DND-41 (cell line): ENCODE data around the gene ARPC1B.

Source experiments
- ATAC-seq: fragments of 200-7000 bp; cut with Tn5 transposase; 3 replicates; pipeline ENCODE4 v1.9.1; 2021; ENCODE audit warnings: low read depth; ENCODE audit not compliant: insufficient read depth
- DNase-seq: peaks from one replicate; pipeline ENCODE4 v3.0.0-alpha.2; 2020
- H2AFZ ChIP-seq: 2 replicates; pipeline ENCODE4 v1.6.0; 2012; ENCODE audit warnings: low read depth, low read length
- H3K27ac ChIP-seq: 2 replicates; pipeline ENCODE4 v1.5.1; 2012; ENCODE audit warnings: low read length, inconsistent platforms
- H3K27me3 ChIP-seq: fragments of 200-600 bp; sonication (generic); 2 replicates; pipeline ENCODE4 v1.6.0; 2012; ENCODE audit warnings: low read length, mild to moderate bottlenecking, inconsistent platforms; ENCODE audit not compliant: insufficient read depth, poor library complexity
- H3K36me3 ChIP-seq: 2 replicates; pipeline ENCODE4 v1.5.1; 2012; ENCODE audit warnings: low read length, inconsistent platforms; ENCODE audit not compliant: insufficient read depth
- H3K4me1 ChIP-seq: 2 replicates; pipeline ENCODE4 v1.5.1; 2012; ENCODE audit warnings: mild to moderate bottlenecking, low read length; ENCODE audit not compliant: insufficient read depth
- H3K4me2 ChIP-seq: 2 replicates; pipeline ENCODE4 v1.6.0; 2012; ENCODE audit warnings: mild to moderate bottlenecking, moderate library complexity, low read length, inconsistent platforms; ENCODE audit not compliant: insufficient read depth
- H3K4me3 ChIP-seq, 2 experiments: fragments of 200-600 bp in 1 of 2; shearing (Covaris generic) in 1 of 2; 2 replicates each; pipeline ENCODE4 v1.5.1; 2012 to 2016; ENCODE audit warnings: inconsistent platforms in 2 of 2, low read length in 2 of 2, mild to moderate bottlenecking in 2 of 2, low read depth in 1 of 2, moderate library complexity in 1 of 2
- H3K79me2 ChIP-seq: 2 replicates; pipeline ENCODE4 v1.6.0; 2012; ENCODE audit warnings: low read length, inconsistent platforms; ENCODE audit not compliant: insufficient read depth
- H3K9ac ChIP-seq: 2 replicates; pipeline ENCODE4 v1.6.0; 2012; ENCODE audit warnings: low read depth, mild to moderate bottlenecking, inconsistent platforms, low read length, moderate library complexity
- H3K9me3 ChIP-seq: 2 replicates; pipeline ENCODE4 v1.5.1; 2012; ENCODE audit warnings: low read length, moderate library complexity, mild to moderate bottlenecking, inconsistent platforms; ENCODE audit not compliant: insufficient read depth, severe bottlenecking
- H4K20me1 ChIP-seq: 2 replicates; pipeline ENCODE4 v1.6.0; 2012; ENCODE audit warnings: low read length; ENCODE audit not compliant: insufficient read depth
- CTCF ChIP-seq: IDR thresholded peaks from 2 replicates; pipeline ENCODE4 v1.5.1; 2012; ENCODE audit warnings: borderline replicate concordance, low read length, moderate library complexity, mild to moderate bottlenecking; ENCODE audit not compliant: poor library complexity, severe bottlenecking; ENCODE audit errors: extremely low read depth
- EZH2 ChIP-seq: IDR thresholded peaks from 3 replicates; pipeline ENCODE4 v1.6.1; 2012; ENCODE audit warnings: borderline replicate concordance, low read depth, mild to moderate bottlenecking, moderate library complexity, low read length, inconsistent platforms; ENCODE audit not compliant: severe bottlenecking

The ARPC1B gene

GRCh38 chr7:99380823-99381663, 6.5 kb downstream of the ARPC1B start:
- DNase-seq (peak; percentile 90), ATAC-seq (peak; percentile 94)
- H3K4me3 ChIP-seq: peak overlapping the region in 1 of 2 experiments; percentile 44; a peak in 2 of 4 replicates
- H3K36me3 ChIP-seq: peaks cover 44% of the 10 kb centered on the region
- peaks cover 74% of the 10 kb centered on the region for H3K79me2 ChIP-seq
- TF ChIP-seq EZH2: no peak
- TF ChIP-seq CTCF: no peak
- H4K20me1 ChIP-seq: peaks cover 38% of the 10 kb centered on the region
- peak overlapping the region; percentile 52 for H3K9ac ChIP-seq
- H3K9me3 ChIP-seq: no peaks in the 10 kb centered on the region
- peak overlapping the region; percentile 85 for H3K27ac ChIP-seq
- H2AFZ ChIP-seq: peak overlapping the region; percentile 31; the same call in 1 of the 2 replicates
- no peaks in the 10 kb centered on the region for H3K27me3 ChIP-seq
- H3K4me1 ChIP-seq: peaks cover 33% of the 10 kb centered on the region
- peak overlapping the region; percentile 56 for H3K4me2 ChIP-seq

GRCh38 chr7:99381664-99382075, 7.1 kb downstream of the ARPC1B start:
- H2AFZ ChIP-seq: no peak overlapping the region
- no peak for DNase-seq
- peaks cover 38% of the 10 kb centered on the region for H4K20me1 ChIP-seq
- H3K9ac ChIP-seq: peak overlapping the region; percentile 52; the same call in 1 of the 2 replicates
- peak overlapping the region; percentile 56; the same call in 1 of the 2 replicates for H3K4me2 ChIP-seq
- no peak for TF ChIP-seq EZH2
- no peak for TF ChIP-seq CTCF
- no peak for ATAC-seq
- peaks cover 46% of the 10 kb centered on the region for H3K36me3 ChIP-seq
- peaks cover 29% of the 10 kb centered on the region for H3K4me1 ChIP-seq
- peak overlapping the region; percentile 85 for H3K27ac ChIP-seq
- H3K79me2 ChIP-seq: peaks cover 69% of the 10 kb centered on the region
- no peak overlapping the region for H3K4me3 ChIP-seq
- no peaks in the 10 kb centered on the region for H3K27me3 ChIP-seq
- H3K9me3 ChIP-seq: no peaks in the 10 kb centered on the region

GRCh38 chr7:99383203-99383602, 8.7 kb downstream of the ARPC1B start:
- no peaks in the 10 kb centered on the region for H3K9me3 ChIP-seq
- no peak overlapping the region for H3K4me3 ChIP-seq
- peaks cover 49% of the 10 kb centered on the region for H4K20me1 ChIP-seq
- no peak overlapping the region for H3K4me2 ChIP-seq
- peaks cover 48% of the 10 kb centered on the region for H3K36me3 ChIP-seq
- no peak overlapping the region for H3K27ac ChIP-seq
- ATAC-seq (no peak), DNase-seq (no peak)
- no peak overlapping the region for H2AFZ ChIP-seq
- H3K27me3 ChIP-seq: no peaks in the 10 kb centered on the region
- H3K4me1 ChIP-seq: peaks cover 29% of the 10 kb centered on the region
- peaks cover 53% of the 10 kb centered on the region for H3K79me2 ChIP-seq
- H3K9ac ChIP-seq: no peak overlapping the region
- no peak for TF ChIP-seq CTCF
- no peak for TF ChIP-seq EZH2
